GM18526 (cell line): ENCODE results near the gene RAF1.

Experiments used
- POLR2A ChIP-seq: IDR thresholded peaks from 3 replicates; pipeline ENCODE4 v1.6.1; 2011; ENCODE audit not compliant: insufficient read length; ENCODE audit errors: extremely low read depth

RAF1 gene

DNA sequence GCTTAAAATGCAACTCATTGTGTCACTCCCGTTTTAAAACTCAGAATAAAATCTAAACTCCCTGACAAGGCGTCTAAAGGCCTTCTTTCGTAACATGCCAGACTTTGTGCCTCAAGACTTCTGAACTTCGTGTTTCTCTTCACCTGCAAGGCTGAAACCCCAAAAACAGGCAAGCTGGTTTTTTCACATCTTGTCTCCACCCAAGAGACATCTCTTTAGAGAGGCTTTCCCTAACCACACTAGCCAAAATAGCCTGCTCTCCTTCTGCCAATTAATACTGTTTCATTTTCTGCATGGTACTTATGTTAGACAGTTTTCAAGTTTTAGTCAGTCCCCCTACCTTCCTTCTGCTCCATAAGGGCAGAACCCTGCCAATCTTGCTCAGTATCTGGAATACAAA lies 41.6 kb downstream of the RAF1 start:
- TF ChIP-seq POLR2A, result no peak

DNA sequence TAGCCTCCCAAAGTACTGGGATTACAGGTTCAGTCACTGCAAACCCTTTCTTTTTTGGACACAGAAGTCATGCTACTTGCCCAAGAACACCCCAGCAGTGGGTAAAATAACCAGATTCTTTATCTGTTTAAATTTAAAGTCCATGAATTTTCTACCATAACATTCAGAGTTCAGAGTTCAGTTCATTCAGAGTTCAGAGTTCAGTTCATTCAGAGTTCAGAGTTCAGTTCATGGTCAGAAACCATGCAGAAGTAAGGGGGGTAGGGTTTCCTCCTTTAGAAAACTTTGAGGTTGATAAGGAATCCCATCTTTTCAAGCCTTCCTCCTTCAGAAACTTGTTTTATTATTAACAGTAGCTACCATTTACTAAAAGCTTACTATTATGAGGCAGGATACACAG lies 43.2 kb downstream of the RAF1 start:
- TF ChIP-seq POLR2A, result no peak

DNA sequence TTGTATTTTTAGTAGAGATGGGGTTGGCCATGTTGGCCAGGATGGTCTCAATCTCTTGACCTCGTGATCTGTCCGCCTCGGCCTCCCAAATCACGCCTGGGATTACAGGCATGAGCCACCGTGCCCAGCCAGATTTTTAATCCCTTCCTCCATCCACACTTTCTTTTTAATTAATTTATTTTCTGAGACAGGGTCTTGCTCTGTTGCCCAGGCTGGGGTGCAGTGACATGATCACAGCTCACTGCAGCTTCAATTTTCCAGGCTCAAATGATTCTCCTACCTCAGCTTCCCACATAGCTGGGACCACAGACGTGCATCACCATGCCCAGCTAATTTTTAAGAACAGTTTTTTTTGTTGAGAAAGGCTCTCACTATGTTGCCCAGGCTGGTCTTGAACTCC lies 43.6 kb downstream of the RAF1 start:
- TF ChIP-seq POLR2A, result no peak

DNA sequence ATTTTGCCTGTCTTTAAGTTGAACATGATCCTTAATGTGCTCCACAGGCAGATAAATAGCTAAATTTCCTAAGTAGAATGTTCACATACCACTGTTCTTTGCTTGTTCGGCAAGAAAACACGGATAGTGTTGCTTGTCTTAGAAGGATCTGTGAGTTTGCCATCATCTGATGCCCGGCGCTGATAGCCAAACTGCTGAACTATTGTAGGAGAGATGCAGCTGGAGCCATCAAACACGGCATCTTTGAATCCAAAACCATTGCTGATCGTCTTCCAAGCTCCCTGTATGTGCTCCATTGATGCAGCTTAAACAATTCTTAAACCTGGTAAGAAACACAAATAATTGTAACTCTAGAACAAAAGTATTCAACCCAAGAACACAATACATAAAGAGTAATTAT lies 45.5 kb downstream of the RAF1 start:
- no peak for TF ChIP-seq POLR2A

DNA sequence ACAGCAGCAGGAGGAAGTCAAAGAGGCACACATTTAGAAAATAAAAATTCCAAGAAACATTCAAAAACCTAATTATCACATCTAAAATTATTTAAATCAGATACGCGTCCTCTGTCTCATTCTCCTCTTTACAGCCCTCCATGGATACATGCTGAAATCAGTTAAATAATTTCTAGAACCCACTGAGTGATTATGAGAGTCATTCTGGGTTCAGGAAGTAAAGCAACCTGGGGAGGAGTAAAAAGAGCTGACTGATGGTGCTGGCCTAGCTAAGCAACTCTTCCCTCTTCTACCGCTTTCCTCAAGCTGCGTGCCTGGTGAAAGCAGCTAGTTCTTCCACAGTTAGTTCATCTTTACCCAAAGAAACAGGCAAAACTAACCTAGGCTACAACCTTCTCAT lies 48.7 kb downstream of the RAF1 start:
- no peak for TF ChIP-seq POLR2A

DNA sequence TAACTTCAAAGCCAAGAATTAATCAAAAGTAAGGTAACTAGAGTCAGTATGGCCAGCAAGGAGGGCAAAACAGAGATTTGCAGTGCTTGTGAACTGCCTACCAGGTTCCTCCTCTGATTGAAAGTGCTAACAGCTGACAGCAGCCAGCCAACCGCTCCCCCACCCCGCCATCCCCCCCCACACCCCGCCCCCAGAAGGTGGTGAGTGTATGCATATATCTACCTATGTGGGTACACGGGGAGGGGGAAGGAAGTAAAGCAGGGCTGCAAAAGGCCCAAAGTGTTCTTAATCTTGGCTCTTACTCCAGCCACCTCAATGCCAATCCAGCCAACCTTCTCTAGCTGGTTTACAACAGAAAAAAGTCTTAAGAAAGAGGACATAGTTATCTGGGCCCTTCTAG lies 50.7 kb downstream of the RAF1 start:
- TF ChIP-seq POLR2A, result no peak

DNA sequence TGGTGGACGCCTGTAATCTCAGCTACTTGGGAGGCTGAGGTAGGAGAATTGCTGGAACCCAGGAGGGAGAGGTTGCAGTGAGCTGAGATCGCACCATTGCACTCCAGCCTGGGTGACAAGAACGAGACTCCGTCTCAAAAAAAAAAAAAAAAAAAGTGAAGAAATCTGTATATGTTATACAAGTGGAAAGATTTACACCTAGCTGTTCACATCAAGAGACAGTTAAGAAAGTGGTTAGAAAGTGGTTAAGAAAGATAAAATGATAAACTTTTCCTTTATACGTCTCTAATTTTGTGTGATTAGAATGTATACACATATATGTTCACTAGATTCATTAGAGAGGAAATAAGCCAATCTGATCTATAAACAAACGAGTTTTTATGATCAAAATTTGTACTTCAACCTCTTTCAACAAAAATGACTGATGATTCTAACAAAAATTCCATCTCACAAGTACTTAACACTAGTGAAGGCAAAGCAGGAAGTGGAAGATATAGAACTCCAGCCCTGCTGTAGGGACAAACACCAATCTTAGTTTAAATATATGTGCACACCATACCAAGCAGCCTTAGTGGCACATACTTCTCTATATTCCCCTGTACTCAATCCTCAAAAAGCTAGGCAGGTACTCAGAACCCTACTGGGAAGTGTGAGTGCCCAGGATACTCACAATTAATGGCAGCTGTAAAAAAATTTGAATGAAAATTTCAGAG lies 51.2 kb downstream of the RAF1 start:
- no peak for TF ChIP-seq POLR2A

DNA sequence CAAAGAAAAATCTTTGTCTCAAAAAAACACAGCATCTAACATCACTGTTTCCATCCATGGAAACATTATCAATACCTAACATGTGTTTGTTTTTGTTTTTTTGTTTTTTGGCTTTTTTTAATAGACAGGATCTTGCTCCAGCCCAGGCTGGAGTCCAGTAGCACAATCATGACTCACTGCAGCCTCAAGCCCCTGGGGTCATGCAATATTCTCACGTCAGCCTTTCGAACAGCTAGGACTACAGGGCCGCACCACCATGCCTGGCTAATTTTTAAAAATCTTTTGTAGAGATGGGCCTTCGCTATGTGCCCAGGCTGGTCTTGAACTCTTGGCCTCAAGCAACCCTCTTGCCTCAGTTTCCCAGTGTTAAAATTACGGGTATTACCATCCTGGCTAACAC lies 52.8 kb downstream of the RAF1 start:
- no peak for TF ChIP-seq POLR2A

DNA sequence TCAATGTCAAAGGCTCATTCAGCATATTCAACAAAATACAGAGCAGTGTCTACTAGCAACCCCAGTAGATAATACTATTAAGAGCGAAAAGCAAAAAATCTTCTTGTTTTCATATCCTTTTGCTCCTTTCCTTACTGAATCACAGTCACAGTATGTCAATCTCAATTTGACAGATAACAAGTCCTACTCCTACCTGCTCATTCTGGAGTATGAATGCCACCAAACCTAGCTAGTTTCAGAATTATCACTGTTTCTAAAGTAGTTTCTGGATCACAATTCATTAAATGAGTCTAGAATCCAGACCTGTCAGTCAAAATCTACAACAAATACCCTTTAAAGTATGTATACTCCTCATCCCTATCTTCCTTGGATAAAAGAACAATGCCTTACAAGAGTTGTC lies 55.5 kb downstream of the RAF1 start:
- TF ChIP-seq POLR2A, result no peak

DNA sequence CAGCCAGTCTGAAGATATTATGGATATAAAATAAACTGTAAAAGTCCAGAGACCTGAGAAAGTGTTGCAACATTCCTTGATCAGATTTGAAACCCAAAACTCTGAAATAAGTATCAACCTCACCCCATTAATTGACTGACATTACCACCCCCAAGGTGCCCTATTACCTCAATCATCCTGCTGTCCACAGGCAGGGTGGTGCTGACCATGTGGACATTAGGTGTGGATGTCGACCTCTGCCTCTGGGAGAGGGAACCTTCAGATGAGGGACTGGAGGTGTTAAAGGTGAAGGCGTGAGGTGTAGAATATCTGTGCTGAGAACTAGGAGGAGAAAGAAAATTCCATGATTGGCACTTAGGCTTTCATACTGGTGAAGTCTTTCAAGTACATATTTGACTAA lies 59.9 kb downstream of the RAF1 start:
- no peak for TF ChIP-seq POLR2A

DNA sequence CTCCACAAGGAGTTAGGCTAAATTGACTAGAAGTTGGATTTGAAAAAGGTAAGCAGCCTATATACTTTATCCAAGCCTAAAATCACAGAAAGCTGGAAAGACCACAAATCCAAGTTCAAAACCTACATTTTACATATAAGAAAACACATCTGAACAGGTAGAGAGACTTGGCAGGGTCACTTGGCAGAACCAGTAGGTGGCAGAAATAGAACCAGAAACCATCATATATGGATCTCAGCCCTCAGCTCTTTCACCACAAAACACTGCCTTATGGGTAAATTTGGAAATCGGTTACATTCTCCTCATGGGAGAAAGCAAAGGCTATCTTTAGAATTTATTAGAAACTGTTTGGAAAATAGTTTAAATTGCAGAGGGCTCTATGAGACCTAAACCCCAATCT lies 62.8 kb downstream of the RAF1 start:
- TF ChIP-seq POLR2A, result no peak

DNA sequence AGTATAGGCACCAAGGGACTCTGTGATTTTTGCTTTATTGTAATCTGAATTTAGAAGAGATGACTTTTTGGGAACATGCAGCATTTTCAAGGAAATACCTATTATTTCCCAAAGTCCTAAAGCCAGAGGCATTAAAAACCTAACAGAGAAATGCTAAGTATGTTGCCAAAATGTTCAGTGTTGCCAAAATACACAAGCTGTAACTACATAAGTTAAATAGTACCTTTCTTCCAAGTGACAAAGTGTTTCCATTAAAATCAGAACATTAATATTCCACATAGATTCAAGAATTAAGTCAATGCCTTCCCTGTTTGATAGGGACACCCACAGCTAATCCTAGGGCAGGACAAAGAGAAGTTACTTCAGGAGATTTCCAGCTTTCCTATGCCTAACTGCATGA lies 65.0 kb downstream of the RAF1 start:
- TF ChIP-seq POLR2A, result no peak

DNA sequence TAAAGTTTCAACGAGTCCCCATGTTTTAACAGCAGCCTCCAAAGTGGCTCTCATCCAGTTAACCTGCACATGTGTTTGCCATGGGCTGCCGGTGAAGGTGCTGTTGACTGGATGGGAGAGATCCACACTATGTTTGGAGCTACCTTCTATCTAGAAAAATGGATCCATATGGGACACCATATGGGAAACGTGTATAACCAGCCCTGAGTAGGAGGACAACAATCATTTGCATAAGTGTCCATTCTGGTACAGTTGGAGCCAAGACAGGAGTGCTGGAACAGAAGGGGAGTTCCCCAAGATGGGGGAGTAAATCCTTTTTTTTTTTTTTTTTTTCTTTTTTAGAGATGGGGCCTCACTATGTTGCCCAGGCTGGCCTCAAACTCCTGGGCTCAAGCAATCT lies 70.4 kb downstream of the RAF1 start:
- TF ChIP-seq POLR2A, result no peak

DNA sequence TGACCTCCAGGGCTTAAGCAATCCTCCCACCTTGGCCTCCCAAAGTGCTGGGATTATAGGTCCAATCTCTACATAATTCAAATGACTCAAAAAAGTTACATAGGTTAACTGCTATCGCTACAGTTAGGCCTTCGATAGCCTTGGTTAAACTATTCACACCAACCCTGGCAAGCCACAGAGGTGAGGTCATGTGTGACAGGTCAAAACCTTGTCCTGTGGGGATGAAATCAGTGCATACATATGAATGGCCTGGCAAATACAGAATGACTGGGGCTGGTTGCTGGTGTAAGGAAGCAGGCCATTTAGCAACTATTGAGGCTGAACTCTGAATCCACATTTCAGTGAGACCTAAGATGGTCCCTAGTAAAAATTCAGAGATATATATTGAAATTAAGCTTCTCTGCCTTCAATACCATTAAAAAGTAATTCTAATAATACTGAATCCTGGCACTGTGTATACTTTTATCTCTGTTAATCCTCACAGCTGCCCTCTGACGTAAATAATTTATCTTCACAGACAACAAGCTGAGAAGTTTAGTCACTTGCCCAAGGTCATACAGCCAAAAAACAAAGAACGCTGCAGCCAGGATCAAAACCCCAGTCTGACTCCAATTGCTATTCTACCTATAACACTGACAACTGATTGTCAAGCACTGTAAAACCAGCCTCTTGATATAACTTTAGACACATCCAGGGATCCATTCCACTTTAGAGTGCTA lies 71.8 kb downstream of the RAF1 start:
- TF ChIP-seq POLR2A, result no peak

DNA sequence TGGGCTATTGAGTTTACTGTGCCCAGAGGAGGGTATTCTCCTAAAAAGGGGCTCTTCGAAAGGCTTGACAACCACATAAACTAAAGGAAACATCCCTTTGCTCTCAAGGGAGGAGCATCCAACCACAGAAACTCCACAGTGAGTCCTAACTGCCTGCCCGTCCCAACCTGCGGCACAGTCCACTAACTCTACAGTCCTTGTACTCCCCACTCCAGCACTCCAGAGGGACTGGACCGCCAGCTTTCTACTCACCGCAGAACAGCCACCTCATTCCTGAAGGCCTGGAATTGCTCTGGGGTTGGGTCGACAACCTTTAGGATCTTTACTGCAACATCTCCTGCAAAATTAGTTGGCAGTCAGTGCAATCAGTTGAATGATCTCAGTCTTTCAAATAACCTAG lies 72.5 kb downstream of the RAF1 start:
- no peak for TF ChIP-seq POLR2A

DNA sequence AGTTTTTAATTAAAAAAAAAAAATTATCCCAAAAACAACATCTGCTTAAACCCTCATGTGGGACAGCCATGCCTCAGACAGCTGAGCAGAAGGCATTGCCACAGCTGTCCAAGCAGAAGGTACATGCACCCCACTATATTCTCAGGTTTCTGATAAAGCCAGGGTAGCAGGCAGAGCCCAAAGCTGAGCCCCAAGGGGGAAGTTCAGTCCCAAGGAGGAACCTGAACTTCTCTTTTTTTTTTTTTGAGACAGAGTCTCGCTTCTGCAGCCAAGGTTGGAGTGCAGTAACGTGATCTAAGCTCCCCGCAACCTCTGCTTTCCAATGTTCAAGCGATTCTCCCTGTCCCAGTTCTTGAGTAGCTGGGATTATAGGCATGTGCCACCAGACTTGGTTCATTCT lies 73.8 kb downstream of the RAF1 start:
- no peak for TF ChIP-seq POLR2A
